Stimulated activated CD8-positive, alpha-beta memory T cell treated with anti-CD3 and anti-CD28 coated beads, Interleukin-4, amount 100 ng/mL, for 24 hours (primary cell): ENCODE measurements around the gene ARID3A.

Experiments
- DNase-seq: peaks from one replicate; pipeline ENCODE4 v3.0.0-alpha.2; 2020; ENCODE audit warnings: low read depth

ARID3A gene

DNA sequence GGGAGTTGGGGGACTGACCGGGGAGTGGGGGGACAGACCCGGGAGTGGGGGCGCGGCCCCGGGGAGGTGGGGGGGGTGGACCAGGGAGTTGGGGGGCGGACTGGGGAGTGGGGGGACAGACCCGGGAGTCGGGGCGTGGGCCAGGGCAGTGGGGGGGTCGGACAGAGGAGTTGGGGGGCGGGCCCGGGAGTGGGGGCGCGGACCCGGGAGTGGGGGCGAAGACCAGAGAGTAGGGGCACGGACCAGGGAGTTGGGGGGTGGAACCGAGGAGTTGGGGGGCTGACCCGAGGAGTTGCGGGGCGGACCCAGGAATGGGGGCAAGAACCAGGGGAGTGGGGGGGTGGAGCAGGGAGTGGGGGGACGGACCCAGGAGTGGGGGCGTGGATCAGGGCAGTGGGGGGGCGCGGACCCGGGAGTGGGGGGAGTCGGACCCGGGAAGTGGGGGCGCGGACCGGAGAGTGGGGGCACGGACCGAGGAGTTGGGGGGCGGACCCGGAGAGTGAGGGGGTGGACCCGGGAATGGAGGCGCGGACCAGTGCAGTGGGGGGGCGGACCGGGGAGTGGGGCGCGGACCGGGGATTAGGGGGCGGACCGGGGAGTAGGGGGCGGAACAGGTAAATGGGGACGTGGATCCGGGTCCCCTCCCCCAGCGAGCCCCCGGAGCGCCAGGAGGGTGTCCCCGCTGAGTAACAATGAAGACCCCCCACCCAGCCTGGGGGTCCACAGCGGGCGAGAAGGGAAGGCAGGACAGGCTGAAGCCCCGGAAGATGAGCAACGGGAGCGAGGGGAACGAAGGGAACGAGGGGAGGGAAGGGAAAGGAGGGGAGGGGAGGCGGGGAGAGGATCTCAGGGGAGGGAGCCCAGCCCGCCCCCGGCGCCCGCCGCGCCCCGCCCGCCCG is 13.4 kb upstream of the ARID3A start:
- DNase-seq = no peak

DNA sequence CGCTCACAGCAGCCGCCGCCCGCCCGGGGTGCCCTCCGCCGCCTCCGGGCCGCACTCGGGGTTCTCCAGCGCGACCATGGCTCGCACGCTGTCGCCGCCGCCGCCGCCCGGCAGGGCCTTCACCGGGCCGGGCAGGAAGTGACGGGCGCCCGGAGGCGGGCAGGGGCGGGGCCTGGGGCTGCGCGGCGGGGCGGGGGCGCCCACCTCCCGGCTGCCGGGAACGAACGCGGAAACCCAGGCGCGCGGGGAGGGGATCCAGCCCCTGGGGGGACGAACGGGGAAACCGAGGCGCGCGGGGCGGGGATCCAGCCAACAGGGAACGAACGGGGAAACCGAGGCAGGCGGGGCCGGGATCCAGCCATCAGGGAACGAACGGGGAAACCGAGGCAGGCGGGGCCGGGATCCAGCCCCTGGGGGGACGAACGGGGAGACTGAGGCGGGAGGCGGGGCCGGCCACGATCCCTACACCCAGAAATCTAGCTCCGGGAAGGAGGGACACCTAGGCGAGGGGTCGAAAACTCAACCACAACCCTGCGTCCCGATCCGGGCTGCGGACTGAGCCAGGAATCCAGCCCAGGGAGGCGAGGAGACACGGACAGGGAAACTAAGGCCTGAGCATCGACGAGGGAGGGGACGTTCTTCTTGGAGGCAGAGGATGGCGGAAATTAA is 12.6 kb upstream of the ARID3A start, which contains the start of gene R3HDM4:
TSS of gene R3HDM4 (minus strand) at position 140 of the 669 bp plus-strand sequence. CDS start at position 78, 62 bp downstream.
- DNase-seq = peak; percentile 82

DNA sequence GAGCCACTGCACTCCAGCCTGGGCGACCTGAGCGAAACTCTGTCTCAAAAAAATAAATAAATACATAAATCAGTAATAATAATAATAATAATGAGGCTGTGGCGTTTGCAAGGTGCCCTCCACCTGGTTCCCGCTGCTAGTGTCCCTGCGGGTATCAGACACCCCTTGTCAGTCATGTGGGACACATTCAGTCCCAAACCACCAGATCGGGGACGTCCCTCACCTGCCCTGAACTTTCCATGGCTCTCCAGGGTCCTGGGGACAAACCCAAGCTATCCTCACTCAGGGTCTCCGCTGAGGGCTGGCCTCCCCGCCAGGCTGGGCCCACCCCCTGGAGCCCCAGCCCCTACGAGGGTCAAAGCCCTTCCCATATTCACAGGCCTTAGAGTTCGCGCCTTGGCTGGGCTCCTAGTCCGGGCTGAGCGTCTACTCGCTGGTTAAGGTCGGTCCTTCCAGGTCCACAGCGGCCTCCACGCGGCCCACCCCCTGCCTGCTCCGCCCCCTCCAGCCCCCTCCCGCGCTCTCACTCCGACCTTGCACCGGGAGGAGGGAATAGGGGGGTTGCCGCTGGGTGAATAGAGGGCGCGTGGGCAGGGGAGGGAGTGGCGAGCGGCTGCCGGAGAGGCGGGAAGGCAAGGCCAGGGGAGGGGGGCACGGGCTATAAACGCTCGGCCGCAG is 9.1 kb upstream of the ARID3A start:
- DNase-seq = no peak

DNA sequence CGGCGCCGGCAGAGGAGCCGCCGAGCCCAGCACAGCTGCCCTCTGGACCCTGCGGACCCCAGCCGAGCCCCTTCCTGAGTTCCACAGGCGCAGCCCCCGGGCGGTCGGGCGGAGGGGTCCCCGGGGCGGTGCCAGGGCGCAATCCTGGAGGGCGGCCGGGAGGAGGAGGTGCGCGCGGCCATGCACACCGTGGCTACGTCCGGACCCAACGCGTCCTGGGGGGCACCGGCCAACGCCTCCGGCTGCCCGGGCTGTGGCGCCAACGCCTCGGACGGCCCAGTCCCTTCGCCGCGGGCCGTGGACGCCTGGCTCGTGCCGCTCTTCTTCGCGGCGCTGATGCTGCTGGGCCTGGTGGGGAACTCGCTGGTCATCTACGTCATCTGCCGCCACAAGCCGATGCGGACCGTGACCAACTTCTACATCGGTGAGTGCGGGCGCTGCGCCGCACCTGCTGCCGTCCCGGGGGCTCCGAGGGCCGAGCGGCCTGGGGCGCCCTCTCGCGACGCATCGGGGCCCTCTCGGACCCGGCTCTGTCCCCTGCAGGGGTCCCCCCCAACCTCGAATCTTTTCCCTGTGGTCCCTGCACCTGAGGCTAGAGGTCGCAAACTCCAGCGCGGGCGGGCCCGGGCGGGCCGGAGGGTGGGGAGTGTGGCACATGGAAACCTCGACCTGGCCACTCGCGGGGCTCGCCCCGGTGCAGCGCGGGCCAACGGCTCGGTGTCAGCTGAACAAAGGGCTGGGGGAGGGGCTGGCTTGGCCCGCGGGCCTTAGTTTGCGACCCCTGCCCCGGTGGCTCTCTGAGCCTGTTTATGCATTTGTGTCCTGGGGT is 8.3 kb upstream of the ARID3A start, which contains the start of gene KISS1R:
TSS of gene KISS1R (plus strand) at position 11 of the 829 bp plus-strand sequence. CDS start at position 181, 170 bp downstream.
- no peak for DNase-seq

DNA sequence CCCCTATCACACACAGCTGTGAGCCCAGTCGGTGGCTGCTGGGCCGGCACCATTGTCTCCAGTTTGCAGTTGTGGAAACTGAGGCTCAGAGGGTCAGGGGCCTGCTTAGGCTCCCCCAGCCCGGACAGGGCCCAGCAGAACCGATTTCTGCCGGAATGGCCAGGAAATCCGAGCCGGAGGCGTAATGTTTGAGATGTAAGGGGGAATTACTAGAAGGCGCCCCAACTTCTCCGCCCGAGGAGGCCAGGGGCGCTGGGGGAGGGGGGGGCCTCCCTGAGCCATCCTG is 7.7 kb upstream of the ARID3A start:
- DNase-seq = no peak

DNA sequence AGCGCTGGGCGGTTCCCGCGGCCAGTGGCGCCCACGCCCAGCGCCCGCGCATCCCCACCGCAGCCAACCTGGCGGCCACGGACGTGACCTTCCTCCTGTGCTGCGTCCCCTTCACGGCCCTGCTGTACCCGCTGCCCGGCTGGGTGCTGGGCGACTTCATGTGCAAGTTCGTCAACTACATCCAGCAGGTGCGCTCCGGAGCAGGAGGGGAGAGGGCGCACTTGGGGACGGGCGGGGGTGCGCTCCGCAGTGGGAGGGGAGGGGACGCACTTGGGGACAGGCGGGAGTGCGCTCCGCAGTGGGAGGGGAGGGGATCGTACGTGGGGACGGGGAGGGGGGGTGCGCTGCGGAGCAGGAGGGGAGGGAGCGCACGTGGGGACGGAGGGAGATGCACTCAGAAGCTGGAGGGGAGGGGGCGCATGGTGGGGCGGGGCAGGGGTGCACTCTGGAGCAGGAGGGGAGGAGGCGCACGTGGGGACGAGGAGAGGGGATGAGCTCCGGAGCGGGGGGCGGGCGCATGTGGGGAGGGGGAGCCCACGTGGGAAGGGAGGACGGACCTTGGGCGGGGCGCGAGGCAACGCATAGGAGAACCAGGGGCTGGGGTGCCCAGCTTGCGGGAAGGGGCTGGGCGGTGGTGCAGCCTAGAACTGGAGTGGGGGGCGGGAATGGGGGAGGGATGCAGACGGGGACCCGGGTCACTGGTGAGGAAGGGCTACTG is 7.2 kb upstream of the ARID3A start:
- DNase-seq = no peak

DNA sequence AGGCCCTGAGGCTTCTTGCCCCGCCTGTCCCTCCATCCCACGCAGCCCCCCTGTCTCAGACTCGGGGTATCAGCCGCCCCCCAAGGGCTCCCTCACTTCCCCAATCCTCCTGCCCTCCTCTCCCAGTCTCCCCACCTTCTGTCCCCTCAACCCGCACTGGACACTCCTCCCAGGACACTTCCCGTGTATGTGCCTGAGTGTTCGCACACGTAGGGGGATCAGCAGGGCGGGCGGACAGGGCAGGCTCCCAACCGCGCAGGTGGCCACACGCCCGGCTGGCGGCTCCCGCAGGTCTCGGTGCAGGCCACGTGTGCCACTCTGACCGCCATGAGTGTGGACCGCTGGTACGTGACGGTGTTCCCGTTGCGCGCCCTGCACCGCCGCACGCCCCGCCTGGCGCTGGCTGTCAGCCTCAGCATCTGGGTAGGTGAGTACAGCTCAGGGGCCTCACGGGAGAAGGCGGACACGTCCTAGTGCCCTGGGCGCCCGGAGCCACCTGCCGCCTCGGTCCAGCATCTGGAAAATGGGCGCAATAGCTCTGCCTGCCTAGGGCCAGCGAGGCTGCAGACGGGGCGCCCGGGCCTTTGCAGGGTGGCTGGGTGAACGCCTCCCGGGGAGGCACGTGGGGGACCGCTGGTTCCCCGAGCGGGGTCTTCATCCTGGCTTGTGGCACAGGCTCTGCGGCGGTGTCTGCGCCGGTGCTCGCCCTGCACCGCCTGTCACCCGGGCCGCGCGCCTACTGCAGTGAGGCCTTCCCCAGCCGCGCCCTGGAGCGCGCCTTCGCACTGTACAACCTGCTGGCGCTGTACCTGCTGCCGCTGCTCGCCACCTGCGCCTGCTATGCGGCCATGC is 6.4 kb upstream of the ARID3A start:
- no peak for DNase-seq

DNA sequence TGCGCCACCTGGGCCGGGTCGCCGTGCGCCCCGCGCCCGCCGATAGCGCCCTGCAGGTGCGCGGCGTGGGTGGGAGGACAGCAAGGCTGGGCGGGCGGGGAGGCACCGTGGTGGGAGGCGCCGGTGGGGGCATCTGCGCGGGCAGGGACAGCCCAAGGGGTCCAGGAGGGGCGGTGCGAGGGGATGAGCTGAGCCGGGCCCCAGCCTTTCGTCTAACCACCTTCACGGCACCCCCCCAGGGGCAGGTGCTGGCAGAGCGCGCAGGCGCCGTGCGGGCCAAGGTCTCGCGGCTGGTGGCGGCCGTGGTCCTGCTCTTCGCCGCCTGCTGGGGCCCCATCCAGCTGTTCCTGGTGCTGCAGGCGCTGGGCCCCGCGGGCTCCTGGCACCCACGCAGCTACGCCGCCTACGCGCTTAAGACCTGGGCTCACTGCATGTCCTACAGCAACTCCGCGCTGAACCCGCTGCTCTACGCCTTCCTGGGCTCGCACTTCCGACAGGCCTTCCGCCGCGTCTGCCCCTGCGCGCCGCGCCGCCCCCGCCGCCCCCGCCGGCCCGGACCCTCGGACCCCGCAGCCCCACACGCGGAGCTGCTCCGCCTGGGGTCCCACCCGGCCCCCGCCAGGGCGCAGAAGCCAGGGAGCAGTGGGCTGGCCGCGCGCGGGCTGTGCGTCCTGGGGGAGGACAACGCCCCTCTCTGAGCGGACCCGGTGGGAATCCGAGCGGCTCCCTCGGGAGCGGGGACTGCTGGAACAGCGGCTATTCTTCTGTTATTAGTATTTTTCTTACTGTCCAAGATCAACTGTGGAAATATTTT is 5.6 kb upstream of the ARID3A start:
- DNase-seq = no peak

DNA sequence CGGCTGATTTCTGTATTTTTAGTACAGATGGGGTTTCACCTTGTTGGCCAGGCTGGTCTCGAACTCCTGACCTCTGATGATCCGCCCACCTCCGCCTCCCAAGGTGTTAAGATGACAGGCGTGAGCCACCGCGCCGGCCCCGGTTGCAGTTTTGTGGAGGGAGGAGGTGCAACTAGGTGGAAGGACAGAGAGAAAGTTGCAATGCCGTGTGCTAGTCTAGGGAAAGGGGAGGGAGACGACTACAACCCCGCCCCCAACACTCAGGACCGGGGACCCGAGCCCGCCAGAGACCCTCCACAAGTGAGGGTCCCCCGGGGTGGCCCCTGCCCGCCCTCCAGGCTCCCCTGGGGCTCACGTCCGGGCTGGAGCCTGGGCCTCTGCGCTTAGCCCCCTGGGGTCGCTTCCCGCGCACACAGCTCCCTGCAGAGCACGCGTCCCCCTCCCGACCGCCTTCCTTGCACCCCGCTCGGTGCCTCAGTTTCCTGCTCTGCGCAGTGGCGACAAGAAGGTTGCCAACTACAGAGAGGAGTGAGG is 1.2 kb upstream of the ARID3A start:
- no peak for DNase-seq

DNA sequence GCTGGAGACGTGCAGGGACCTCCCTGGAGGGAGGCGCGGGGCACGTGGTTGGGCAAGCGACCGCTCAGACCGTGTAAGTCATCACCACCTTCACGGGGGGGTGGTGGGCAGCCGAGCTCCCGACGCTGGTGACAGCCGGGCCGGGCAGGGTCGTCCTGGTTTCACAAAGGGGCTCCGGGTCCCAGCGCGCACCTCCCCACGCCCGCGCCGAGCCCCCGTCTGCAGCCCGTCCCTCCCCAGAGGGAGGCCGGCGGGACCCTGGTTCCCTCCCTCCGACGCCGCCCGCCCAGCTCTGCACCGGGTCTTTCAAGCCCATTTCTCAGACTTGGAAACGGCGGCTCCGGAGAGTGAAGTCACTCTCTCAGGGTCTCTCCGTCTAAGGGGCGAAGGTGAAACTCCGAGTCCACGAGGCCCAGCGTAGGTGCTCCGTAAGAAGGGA is 729 bp upstream of the ARID3A start:
- DNase-seq = no peak

DNA sequence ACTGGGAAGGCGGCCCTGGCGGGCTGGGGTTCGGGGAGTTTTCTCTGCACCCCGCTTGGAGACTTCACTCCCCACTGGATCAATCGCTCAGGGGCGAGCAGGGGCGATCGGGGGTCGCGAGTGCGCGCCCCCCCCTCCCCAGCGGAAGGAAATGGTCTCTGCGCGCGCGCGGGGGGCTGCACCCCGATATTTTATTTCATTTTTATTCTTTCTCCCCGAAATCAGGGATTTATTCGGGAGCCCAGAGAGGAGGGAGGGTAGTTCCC is 421 bp downstream of the ARID3A start:
- DNase-seq = no peak

DNA sequence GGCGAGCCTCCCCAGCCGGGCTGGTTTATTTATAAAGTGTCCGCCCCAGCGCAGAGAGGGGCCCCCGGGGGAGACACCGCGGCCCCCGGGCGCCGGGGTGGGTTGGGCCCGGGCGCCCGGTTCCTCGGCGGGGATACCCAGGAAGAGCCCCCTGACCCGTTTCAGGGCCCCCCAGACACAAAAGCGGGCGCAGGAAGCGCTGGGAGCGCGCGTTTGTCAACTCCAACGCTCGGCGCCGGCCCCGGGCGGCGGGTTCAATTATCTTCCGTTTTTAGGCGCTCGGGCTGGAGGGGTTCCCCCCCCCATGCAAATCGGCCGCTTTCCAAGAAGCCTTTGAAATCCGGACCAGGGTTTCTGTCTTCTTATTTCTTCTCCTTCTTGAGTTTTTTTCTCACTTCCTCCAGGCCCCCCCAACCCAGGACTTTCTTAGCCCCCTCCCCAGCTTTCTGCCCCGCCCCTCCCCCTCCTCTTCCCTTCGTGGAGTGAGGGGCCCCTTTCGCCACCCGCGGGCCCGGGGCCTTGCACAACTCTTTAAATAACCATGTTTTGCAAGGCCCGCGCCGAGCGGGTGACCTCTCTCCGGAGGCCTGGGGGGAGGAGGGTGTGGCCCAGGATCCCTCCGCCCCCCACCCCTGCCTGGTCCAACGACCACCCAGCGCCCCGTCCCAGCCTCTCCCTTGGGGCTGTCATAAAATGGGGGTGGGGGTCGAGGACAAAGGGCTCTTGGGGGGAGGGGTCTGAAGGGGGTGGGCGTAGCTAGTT is 935 bp downstream of the ARID3A start:
- DNase-seq = no peak

DNA sequence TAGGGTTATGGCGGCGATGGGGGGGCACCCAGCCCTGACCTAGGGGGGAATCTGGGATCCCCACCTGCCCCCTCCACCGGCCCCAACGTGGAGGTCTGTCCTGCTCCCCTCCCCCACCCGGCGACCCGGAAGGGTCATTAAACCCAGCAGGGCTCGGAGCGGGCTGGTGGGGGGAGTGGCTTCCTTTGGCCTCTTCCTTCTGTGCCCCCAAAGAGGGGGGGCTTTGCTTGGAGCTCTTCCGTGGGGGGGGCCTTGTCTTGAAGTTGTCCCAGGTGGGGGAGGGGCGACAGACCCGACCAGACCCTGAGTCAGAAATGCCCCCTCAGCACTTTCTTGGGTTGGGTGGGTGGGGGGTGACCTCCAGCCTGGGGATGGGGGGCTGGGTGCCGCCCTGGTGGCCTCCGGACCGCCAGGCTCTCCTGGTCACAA is 1.5 kb downstream of the ARID3A start:
- DNase-seq = no peak

DNA sequence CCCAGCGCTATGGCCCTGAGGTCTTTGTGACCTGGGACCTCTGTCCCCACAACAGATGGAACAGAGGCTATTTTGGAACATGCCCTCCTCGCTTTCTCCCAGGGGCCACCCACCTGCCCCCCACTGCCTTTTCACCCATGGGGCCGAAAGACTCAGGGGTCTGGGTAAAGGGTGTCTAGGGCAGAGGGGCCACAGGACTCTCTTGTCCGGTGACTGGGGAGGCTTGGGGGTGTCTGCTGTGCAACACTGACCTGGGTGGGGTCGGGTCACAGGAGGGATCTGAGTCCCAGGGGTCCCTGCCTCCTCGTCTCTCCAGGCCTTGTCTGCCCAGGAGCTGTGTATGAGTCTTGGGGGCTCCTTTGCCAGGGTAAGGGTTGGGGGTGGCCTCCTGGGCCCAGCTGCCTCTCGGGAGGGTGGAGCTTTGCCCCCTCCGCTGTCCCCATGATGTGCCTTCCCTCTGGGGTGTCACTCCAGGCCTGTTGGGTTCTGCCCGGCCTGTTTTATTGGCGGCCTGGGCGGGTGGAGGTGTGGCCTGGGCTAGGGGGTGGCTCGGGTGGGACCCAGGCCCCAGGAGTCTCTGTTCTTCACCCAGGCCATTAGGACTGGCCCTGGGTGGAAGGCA is 2.1 kb downstream of the ARID3A start:
- DNase-seq = no peak

DNA sequence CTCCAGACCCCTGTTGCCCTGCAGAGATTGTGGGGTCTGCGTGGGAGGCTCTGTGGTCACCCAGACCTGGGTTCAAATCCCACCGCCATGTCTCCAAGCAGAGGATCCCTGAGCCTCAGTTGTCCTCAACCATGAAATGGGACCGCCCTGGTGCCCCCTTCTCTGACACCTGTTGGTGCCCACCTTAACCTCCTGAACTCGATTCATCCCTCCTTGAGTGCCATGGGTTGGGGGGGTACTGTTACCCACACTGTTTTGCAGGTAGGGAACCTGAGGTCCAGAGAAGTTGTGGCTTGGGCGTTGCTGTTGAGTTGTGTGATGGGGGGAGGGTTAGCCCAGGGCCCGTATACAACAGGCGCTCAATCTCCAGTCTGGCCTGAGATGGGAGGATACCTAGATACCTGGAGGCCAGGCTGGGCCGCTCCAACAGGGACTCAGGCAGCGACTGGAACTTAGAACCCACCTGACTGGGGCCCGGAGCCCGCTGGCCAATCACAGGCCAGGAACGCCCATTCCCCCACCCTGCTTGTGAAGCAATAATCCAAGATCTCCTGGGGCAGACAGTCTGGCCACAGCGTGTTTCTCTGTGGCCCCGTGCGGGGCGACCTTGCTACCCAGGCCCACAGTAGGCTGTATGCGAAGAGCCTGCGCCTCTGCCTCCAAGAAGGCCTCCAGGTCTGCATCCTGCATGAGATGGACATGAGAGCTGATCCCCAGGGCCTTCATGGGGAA is 2.8 kb downstream of the ARID3A start:
- DNase-seq = no peak

DNA sequence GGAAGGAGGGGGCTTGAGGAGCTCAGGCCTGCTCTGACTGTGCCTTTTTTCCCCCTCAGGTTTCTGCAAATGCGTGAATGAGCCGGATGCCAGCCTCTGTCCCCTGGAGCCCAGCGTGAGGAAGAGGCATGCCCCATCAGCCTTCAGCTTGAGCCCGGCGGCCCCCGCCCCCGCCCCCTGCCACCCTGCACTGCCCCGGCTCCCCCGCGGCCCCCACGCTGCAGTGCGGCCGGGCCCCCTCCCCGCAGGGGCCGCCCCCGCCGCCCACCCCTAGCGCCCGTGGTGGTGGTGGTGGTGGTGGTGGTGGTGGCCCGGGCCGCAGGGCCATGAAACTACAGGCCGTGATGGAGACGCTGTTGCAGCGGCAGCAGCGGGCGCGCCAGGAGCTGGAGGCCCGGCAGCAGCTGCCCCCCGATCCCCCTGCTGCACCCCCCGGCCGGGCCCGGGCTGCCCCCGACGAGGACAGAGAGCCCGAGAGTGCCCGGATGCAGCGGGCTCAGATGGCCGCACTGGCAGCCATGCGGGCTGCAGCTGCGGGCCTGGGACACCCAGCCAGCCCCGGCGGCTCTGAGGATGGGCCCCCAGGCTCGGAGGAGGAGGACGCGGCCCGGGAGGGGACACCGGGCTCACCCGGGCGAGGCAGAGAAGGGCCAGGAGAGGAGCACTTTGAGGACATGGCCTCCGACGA is 3.5 kb downstream of the ARID3A start:
- DNase-seq = no peak

DNA sequence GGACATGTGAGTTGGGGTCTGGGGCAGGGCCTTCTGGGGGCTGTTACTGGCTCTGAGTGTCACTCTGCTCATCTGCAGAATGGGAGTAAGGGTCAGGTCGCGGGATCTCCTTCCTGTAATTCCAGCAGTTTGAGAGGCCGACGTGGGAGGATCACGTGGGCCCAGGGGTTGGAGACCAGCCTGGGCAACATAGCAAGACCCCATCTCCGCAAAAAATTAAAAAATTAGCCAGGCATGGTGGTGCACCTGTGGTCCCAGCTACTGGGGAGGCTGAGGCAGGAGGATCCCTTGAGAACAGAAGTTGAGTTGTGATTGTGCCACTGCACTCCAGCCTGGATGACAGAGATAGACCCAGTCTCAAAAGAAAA is 4.0 kb downstream of the ARID3A start:
- DNase-seq = no peak
